GM10266 (cell line): ENCODE data around the gene ABAT.
"Not testable (repeated sequence)": the region's sequence is repeated elsewhere in the genome, so short reads cannot be mapped to it uniquely, and the experiment has no call there.

Source experiments
- DNase-seq: peaks from one replicate; pipeline ENCODE4 v3.0.0; 2012; ENCODE audit errors: extremely low spot score
- CTCF ChIP-seq: IDR thresholded peaks from 2 replicates; pipeline ENCODE4 v1.5.1; 2012; ENCODE audit warnings: mild to moderate bottlenecking, low read depth; ENCODE audit not compliant: control insufficient read depth, insufficient read depth; ENCODE audit errors: missing control alignments

Gene ABAT

GRCh38 chr16:8739989-8740704 lies 65.7 kb downstream of the ABAT start:
- no peak for DNase-seq
- TF ChIP-seq CTCF, result no peak

GRCh38 chr16:8740775-8741355 lies 66.4 kb downstream of the ABAT start:
- no peak for DNase-seq

GRCh38 chr16:8741636-8742035 lies 67.2 kb downstream of the ABAT start:
- no peak for TF ChIP-seq CTCF
- no peak for DNase-seq

More at GRCh38 chr16:8740775-8741355, 66.4 kb downstream of the ABAT start:
- TF ChIP-seq CTCF, result no peak

- TF ChIP-seq CTCF, result no peak
- no peak for DNase-seq
Observed at GRCh38 chr16:8742068-8742467, 67.7 kb downstream of the ABAT start.

- DNase-seq, result not testable (repeated sequence)
Observed at GRCh38 chr16:8748944-8749343, 74.5 kb downstream of the ABAT start.

GRCh38 chr16:8751481-8752311 lies 77.3 kb downstream of the ABAT start:
- no peak for TF ChIP-seq CTCF
- DNase-seq, result no peak

- no peak for DNase-seq
- no peak for TF ChIP-seq CTCF
Observed at GRCh38 chr16:8752706-8753105, 78.3 kb downstream of the ABAT start.
